GM13976 (cell line): ENCODE results near the gene PLB1.

Experiments
- DNase-seq: peaks from one replicate; pipeline ENCODE4 v3.0.0; 2012; ENCODE audit warnings: low spot score
- CTCF ChIP-seq: IDR thresholded peaks from 2 replicates; pipeline ENCODE4 v1.5.1; 2012; ENCODE audit warnings: borderline replicate concordance, mild to moderate bottlenecking; ENCODE audit not compliant: insufficient read depth; ENCODE audit errors: extremely low read depth, missing control alignments, control extremely low read depth
- in situ Hi-C: fragments of 300-500 bp; cut with MboI; formaldehyde crosslinking; loops from one replicate; pipeline ENCODE4 v1.12.0; 2022; ENCODE audit warnings: low sequenced_read_pairs, mixed read lengths, inconsistent platforms; ENCODE audit not compliant: unreplicated experiment

The PLB1 gene

DNA sequence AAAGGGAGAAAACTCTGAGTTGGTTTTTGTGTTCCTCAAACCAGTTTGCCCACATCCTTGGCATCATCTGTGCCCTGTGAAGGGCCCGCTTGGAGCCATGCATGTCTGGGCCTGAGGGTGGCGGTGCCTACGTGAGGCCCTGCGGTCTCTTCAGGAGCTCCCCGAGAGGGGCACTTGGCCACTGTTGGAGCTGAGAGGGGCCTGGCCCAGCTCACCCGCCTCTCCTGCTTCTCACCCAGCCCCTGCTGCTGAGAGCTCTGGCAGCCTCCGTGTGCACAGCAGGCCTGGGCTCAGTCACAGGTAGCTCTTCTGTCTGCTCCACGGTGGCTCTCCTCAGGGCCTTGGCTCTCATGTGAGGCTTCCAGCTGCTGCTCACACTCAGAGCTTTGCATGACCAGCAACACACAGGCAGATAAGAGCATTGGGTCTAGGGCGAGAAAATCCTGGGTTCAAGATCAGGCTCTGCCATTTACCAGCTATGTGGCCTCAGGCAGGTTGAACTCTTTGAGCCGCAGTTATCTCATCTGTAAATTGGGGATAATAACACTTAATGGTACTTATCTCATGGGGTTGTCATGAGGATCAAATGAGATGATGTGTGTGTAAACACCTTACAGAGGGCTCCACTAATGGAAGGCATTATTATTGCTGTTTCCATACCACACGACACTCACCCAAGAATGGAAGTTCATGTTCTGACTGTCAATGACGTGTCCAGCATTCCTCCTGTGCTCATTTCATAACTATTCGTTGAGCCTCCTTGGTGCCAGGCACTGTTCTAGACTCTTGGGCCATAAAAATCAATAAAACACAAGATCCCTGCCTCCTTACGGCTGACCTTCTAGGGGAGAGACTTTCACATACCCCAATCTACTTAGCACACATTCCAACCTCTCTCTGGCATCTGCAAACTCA is 41.6 kb upstream of the PLB1 start:
- in situ Hi-C loops = no loop called here
- TF ChIP-seq CTCF = no peak
- no peak for DNase-seq

- in situ Hi-C loops = no loop called here
- no peak for TF ChIP-seq CTCF
- no peak for DNase-seq
These were observed 38.6 kb upstream of the PLB1 start for GRCh38 chr2:28457237-28457636.

DNA sequence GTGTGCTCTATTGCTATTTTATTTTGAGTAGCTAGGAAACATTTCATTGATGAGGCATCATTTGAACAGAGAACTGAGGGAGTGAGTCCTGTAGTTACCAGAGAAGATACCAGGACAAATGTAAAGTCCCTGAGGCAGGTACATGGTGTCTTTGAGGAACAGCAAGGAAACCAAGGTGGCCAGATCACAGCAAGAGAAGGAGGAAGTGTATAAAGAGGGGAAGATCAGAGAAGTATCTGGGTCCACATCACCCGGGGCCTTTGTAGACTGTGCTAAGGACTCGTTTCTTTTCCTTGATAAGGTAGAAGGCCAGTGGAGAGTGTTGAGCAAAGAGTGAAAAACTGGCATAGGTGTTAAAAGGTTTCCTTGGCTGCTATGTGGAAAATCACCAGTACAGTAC is 34.8 kb upstream of the PLB1 start:
- no peak for DNase-seq
- in situ Hi-C loops = no loop called here
- no peak for TF ChIP-seq CTCF

GRCh38 chr2:28462122-28462521 is 33.7 kb upstream of the PLB1 start:
- in situ Hi-C loops = no loop called here
- no peak for TF ChIP-seq CTCF
- DNase-seq = no peak

DNA sequence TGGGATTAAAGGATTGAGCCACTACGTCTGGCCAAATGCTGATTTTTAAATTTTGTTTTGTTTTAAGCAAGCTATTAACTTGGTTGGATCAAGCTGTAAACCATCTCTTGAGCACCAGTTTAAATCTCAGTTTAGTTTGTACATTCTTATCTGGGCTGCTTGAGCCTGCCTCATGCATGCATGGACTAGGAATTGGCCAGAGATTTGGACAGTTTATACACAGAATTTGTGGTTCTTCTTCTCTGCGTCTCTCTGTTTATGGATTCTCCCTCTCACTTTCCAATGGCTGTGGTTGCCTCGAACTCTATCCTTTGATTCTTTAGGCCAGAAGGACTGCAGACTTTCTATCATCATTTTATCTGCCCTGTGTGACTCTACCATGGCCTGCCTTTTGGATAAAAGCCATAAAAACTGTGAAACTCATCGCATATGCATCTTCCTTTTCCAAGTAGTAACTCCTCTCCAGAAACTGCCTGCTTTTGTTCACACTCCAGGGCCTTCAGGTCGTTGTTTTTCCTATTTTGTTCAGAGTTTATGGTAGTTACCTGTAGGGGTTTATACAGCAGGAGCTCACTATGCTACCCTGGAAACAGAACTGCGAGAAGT is 32.5 kb upstream of the PLB1 start:
- DNase-seq = no peak
- in situ Hi-C loops = no loop called here

DNA sequence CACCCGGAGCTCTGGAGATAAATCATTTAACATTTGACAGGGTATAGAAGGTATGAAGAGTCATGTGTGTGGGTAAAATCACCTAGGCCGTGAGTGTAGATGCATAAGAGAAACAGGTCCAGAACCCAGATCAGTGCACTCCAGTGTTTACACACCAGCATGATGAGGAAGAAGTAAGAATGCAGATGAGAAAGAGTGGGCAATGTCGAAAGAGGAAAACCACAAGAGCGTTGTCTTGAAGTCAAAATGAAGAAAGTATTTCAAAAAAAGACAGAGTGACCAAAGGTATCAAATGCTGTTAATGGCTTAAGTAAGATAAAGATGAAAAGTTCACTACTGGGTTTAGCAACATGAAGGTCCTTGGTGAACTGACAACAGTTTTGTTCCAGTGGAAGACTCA is 32.0 kb upstream of the PLB1 start:
- DNase-seq = no peak
- in situ Hi-C loops = no loop called here
- TF ChIP-seq CTCF = no peak

More for the DNA sequence above, 32.5 kb upstream of the PLB1 start:
- no peak for TF ChIP-seq CTCF
